Measurements from ENCODE around the gene MCCD1.

The MCCD1 gene

DNA sequence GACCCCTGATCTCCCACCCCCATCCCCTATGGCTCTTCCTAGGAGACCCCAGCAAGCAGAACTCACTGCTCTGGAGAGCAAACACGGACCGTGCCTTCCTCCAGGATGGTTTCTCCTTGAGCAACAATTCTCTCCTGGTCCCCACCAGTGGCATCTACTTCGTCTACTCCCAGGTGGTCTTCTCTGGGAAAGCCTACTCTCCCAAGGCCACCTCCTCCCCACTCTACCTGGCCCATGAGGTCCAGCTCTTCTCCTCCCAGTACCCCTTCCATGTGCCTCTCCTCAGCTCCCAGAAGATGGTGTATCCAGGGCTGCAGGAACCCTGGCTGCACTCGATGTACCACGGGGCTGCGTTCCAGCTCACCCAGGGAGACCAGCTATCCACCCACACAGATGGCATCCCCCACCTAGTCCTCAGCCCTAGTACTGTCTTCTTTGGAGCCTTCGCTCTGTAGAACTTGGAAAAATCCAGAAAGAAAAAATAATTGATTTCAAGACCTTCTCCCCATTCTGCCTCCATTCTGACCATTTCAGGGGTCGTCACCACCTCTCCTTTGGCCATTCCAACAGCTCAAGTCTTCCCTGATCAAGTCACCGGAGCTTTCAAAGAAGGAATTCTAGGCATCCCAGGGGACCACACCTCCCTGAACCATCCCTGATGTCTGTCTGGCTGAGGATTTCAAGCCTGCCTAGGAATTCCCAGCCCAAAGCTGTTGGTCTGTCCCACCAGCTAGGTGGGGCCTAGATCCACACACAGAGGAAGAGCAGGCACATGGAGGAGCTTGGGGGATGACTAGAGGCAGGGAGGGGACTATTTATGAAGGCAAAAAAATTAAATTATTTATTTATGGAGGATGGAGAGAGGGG lies 44.7 kb downstream of the MCCD1 start:
- no peak for DNase-seq

DNA sequence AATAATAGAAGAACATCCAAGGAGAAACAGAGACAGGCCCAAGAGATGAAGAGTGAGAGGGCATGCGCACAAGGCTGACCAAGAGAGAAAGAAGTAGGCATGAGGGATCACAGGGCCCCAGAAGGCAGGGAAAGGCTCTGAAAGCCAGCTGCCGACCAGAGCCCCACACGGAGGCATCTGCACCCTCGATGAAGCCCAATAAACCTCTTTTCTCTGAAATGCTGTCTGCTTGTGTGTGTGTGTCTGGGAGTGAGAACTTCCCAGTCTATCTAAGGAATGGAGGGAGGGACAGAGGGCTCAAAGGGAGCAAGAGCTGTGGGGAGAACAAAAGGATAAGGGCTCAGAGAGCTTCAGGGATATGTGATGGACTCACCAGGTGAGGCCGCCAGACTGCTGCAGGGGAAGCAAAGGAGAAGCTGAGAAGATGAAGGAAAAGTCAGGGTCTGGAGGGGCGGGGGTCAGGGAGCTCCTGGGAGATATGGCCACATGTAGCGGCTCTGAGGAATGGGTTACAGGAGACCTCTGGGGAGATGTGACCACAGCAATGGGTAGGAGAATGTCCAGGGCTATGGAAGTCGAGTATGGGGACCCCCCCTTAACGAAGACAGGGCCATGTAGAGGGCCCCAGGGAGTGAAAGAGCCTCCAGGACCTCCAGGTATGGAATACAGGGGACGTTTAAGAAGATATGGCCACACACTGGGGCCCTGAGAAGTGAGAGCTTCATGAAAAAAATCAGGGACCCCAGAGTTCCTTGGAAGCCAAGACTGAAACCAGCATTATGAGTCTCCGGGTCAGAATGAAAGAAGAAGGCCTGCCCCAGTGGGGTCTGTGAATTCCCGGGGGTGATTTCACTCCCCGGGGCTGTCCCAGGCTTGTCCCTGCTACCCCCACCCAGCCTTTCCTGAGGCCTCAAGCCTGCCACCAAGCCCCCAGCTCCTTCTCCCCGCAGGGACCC lies 45.6 kb downstream of the MCCD1 start:
- no peak for DNase-seq

DNA sequence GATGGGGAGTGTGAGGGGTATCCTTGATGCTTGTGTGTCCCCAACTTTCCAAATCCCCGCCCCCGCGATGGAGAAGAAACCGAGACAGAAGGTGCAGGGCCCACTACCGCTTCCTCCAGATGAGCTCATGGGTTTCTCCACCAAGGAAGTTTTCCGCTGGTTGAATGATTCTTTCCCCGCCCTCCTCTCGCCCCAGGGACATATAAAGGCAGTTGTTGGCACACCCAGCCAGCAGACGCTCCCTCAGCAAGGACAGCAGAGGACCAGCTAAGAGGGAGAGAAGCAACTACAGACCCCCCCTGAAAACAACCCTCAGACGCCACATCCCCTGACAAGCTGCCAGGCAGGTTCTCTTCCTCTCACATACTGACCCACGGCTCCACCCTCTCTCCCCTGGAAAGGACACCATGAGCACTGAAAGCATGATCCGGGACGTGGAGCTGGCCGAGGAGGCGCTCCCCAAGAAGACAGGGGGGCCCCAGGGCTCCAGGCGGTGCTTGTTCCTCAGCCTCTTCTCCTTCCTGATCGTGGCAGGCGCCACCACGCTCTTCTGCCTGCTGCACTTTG lies 46.7 kb downstream of the MCCD1 start, which contains the start of gene TNF:
Gene TNF (plus strand): TSS at position 231 of the 567 bp plus-strand sequence. CDS start 177 bp downstream, at position 408.
- peak in 1 of 2 experiments; percentile 12 for DNase-seq

DNA sequence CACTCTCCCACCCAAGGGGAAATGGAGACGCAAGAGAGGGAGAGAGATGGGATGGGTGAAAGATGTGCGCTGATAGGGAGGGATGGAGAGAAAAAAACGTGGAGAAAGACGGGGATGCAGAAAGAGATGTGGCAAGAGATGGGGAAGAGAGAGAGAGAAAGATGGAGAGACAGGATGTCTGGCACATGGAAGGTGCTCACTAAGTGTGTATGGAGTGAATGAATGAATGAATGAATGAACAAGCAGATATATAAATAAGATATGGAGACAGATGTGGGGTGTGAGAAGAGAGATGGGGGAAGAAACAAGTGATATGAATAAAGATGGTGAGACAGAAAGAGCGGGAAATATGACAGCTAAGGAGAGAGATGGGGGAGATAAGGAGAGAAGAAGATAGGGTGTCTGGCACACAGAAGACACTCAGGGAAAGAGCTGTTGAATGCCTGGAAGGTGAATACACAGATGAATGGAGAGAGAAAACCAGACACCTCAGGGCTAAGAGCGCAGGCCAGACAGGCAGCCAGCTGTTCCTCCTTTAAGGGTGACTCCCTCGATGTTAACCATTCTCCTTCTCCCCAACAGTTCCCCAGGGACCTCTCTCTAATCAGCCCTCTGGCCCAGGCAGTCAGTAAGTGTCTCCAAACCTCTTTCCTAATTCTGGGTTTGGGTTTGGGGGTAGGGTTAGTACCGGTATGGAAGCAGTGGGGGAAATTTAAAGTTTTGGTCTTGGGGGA lies 47.4 kb downstream of the MCCD1 start:
- DNase-seq = no peak

DNA sequence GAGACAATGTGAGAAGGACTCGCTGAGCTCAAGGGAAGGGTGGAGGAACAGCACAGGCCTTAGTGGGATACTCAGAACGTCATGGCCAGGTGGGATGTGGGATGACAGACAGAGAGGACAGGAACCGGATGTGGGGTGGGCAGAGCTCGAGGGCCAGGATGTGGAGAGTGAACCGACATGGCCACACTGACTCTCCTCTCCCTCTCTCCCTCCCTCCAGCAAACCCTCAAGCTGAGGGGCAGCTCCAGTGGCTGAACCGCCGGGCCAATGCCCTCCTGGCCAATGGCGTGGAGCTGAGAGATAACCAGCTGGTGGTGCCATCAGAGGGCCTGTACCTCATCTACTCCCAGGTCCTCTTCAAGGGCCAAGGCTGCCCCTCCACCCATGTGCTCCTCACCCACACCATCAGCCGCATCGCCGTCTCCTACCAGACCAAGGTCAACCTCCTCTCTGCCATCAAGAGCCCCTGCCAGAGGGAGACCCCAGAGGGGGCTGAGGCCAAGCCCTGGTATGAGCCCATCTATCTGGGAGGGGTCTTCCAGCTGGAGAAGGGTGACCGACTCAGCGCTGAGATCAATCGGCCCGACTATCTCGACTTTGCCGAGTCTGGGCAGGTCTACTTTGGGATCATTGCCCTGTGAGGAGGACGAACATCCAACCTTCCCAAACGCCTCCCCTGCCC lies 48.3 kb downstream of the MCCD1 start:
- no peak for DNase-seq

DNA sequence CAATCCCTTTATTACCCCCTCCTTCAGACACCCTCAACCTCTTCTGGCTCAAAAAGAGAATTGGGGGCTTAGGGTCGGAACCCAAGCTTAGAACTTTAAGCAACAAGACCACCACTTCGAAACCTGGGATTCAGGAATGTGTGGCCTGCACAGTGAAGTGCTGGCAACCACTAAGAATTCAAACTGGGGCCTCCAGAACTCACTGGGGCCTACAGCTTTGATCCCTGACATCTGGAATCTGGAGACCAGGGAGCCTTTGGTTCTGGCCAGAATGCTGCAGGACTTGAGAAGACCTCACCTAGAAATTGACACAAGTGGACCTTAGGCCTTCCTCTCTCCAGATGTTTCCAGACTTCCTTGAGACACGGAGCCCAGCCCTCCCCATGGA lies 48.8 kb downstream of the MCCD1 start:
- no peak for DNase-seq

DNA sequence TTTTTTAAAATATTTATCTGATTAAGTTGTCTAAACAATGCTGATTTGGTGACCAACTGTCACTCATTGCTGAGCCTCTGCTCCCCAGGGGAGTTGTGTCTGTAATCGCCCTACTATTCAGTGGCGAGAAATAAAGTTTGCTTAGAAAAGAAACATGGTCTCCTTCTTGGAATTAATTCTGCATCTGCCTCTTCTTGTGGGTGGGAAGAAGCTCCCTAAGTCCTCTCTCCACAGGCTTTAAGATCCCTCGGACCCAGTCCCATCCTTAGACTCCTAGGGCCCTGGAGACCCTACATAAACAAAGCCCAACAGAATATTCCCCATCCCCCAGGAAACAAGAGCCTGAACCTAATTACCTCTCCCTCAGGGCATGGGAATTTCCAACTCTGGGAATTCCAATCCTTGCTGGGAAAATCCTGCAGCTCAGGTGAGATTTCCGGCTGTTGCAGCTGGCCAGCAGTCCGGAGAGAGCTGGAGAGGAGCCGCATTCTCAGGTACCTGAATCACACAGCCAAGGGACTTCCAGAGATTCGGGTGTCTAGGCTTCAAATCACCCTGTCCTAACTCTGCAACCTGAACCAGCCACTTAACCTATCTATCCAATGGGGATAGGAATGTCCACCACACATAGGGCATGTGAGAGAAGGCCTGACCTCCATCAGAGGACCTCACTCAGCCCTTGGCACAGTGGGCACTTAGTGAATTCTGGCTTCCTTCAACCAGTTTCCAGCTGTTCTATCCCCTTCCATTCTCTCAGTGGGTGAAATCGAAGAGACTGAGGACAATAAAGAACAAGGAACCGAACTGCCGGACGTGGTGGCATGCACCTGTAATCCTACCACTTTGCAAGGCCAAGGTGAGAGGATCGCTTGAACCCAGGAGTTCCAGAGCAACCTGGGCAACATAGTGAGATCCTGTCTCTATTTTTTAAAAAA lies 49.7 kb downstream of the MCCD1 start:
- DNase-seq = no peak

DNA sequence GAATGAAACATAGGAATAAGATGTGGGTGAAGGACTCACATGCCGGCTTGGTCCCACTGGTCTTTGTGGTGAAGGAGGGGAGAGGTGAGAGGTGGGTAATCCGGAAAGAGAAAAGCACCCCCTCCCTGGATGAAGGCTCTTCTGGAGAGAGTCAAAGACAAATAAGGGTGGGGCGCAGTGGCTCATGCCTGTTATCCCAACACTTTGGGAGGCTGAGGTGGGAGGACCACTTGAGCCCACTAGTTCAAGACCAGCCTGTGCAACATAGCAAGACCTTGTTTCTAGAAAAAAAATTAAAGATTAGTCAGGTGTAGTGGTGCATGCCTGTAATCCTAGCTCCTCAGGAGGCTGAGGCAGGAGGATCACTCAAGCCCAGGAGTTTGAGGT lies 50.4 kb downstream of the MCCD1 start:
- DNase-seq = no peak
